GM21390 (cell line): ENCODE results near the gene TPST1.
"Not testable (repeated sequence)": the region's sequence is repeated elsewhere in the genome, so short reads cannot be mapped to it uniquely, and the experiment has no call there.

Experiments used
- ATAC-seq: cut with Tn5 transposase; IDR thresholded peaks from one replicate; pipeline ENCODE4 v1.9.1; 2021; ENCODE audit not compliant: unreplicated experiment

Gene TPST1

DNA sequence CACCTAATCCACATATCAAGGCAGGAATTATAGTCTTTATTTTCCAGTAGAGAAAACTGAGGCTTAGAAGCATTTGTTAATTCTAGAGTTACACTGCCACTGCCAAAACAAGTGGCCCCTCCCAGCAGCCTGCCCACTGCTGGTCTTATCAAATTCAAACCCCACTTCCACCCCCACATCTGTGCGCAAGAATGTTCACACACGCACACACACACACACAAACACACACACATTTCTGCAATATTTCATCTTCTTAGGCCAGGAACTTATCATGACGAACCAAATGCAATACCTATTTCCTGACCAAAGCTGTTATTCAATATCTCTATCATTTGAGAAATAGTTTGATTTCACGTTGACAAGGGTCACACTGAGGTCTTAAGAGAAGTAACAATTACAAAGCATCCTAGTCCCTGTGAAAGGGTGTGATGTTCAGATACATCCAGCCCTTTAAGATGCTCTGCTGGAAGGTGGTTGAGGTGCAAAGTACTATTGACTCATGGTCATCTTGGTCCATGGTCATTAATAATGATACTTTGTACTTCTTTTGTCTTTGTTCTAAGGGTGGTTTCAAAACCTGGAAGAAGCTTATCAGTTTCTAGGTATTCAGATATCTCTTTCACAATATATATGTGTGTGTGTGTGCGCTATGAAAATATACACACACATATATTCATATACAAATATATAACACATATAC, 169.2 kb downstream of the TPST1 start:
- not testable (repeated sequence) for ATAC-seq

DNA sequence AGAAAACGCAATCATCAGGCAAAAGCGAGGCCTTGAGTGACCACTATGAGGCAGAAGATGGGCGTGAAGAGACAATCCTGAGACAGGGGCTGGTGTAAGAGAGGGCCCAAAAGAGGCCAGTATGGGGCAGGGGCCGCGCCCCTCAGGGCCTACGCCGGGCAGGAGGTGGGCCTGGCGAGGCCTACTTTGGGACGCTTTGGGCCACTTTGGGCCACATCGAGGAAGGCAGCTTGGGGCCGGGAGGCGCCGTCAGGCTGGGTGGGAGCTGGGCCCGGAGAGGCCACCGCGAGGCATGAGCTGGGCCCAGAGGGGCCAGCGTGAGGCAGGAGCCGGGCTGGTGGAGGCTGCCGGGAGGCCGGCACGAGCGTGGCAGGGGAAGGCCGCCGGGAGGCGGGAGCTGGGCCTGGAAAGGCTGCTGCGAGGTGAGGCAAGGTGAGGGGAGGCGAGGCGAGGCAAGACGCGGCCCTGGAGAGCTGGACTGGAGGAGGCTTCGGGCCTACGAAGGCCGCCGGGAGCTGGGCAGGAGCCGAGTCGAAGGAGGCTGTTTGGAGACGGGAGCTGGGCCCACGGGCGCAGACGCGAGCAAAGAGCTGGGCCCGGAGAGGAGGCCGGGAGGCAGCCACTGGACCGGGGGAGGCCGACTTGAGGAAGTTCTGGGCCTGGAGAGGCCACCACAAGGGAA, 171.3 kb downstream of the TPST1 start:
- no peak for ATAC-seq

DNA sequence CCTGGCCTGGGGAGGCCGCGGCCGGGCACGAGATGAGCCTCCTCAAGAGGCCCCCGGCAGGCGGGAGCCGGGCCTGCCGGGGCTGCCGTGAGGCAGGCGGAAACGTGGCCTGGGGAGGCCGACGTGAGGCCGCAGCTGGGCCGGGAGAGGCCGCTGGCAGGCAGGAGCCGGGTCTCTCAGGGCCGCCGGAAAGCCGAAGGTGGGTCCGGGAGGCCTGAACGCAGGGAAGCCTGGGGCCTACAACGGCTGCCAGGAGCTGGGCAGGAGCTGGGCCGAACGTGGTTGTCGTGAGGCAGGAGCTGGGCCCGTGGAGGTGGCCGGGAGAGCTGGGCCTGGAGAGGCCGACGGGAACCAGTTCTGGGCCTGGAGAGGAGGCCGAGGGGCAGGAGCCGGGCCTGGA, 171.9 kb downstream of the TPST1 start:
- no peak for ATAC-seq

DNA sequence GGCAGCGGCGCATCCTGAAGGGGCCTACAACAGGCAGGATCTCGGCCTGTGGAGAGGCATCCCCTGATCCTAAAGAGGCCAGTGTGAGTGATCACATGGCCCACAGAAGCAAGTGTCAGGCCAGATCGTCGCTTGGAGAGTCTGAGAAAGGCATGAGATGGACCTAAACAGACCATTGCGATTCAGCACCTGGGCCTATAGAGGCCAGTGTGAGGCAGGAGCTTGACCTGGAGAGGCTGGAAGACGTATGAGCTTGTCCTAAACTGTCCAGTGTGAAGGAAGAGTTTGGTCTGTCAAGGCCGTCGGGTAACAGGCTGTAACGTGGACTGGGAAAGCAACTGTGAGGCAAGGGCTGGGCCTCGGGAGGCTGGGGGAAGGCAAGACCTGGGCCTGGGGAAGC, 172.6 kb downstream of the TPST1 start:
- no peak for ATAC-seq

DNA sequence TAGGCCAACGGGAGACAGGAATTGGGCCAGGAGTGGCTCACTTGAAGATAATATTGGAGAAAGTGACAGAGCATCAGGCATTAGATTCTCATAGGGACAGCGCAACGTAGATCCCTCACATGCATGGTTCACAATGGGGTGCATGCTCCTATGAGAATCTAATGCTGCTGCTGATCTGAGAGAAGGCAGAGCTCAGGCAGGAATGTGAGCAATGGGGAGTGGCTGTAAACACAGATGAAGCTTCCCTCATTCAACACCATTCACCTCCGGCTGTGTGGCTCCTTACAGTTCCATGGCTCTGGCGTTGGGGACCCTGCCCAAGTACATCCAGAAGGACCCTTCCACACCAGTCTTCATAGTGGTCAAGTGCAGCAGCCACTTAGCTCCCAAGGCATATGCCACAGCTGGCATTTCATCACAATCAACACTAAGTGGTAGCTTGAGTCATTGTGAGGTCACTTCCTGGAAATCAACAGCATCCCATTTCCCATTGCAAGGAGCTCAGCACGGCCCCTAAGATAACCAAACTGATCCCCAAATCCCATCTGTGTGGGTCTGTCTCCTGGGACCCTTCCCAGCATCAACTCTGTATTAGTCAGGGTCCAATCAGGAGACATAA, 174.5 kb downstream of the TPST1 start:
- ATAC-seq, result no peak

DNA sequence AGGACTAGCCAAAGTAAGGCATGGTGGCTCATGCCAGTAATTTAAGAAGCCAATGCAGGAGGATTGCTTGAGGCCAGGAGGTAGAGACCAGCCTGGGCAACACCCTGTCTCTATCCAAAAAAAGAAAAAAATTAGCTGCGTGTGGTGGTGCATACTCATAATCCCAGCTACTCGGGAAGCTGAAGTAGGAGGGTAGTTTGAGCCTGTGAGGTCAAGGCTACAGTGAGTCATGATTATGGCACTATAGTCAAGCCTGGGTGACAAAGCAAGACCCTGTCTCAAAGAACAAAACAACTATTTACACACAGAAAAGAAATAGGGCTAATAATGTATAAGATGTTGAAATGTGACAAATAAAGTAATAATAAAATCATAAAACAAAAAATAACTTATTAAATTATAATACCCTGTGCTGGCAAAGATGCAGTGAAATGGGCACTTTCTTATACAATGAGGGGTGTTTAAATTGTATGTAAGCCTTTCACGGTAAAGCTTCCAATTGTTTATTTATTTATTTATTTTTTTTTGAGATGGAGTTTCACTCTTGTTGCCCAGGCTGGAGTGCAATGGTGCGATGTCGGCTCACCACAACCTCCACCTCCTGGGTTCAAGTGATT, 175.2 kb downstream of the TPST1 start:
- no peak for ATAC-seq

DNA sequence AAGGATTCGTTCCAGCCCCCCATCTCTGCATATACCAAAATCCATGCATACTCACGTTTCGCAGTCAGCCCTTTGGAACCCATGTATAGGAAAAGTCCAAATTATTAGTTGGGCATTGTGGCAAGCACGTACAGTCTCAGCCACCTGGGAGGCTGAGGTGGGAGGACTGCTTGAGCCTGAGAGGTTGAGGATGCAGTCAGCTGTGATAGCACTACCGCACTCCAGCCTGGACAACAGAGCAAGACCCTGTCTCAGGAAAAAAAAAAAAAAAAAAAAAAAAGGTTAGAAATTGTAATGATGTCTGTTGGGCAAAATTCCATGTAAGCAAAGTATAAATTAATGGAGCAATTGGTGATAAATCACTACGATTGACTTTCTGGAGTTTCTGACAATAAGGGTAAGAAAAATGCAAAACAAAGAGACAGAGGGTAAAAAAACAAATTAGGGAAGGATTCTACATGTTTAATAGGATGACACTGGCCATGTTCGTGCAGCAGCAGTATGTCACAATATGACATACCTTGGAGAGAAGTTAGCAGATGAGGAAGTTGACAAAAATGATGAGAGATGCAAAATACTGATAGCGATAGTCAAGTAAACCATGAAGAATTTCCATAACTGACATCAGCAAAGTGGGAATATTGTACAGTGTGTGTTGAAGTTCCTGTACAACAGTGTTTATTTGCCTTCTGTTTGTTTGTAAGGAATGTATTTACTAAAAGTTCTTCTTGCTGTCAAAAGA, 177.2 kb downstream of the TPST1 start:
- not testable (repeated sequence) for ATAC-seq

DNA sequence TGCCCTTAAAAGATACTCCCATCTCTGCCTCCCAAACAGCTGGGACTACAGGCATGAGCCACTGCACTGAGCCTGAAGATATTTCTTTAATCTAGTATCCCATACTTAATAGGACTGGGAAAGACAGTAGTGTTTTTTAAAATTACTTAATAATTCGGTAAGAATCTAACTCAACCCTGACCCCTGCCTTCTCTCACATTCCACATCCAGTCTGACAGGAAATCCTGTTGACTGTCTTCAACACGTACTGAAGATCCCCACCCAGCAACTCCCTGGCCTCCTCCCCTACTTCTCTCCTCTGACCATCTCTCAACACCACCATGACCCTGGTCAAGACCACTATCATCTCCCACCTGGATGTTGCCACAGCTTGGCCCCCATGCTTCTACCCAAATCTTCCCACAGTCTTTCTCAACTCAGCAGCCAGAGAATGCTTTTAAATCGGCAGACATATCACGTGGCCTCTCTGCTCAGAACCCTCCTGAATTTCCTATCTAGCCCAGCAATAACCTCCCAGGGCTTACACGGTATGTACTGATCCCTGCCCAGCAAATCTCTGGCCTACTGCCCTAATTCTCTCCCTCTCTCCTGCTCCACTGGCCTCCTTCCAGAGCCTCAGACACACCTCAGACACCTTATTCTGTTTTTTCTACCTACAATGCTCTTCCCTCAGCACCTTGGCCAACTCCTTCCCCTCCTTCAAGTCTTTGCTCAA, 180.2 kb downstream of the TPST1 start:
- not testable (repeated sequence) for ATAC-seq

DNA sequence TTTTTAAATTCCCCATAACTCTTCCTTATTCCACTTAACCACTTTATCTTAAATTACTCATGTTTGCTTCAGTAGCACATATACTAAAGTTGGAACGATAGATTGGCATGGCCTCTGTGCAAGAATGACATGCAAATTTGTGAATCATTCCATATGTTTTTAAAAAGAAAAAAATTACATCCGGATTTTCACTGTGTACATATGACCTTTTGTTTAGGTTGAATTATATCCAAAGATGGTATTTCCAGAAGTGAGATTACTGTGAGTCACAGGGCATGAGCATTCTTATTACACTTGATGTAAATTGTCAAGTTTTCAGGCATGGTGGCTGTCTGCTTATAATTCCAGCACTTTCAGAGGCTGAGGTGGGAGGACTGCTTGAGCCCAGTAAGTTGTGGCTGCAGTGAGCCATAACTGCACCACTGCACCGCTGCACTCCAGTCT, 190.0 kb downstream of the TPST1 start:
- ATAC-seq, result not testable (repeated sequence)

DNA sequence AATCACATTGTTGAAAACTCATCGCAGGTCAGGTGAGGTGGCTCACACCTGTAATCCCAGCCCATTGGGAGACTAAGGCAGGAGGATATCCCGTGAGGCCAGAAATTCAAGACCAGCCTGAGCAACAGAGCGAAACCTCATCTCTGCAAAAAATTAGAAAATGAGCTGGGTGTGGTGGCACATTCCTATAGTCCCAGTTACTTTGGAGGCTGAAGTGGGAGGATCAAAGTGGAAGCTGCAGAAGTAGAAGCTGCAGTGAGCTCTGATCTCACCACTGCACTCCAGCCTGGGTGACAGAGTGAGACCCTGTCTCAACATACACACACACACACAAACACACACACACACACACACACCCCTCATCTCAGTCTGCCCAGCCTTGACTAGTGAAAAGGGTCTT, 190.9 kb downstream of the TPST1 start:
- not testable (repeated sequence) for ATAC-seq

DNA sequence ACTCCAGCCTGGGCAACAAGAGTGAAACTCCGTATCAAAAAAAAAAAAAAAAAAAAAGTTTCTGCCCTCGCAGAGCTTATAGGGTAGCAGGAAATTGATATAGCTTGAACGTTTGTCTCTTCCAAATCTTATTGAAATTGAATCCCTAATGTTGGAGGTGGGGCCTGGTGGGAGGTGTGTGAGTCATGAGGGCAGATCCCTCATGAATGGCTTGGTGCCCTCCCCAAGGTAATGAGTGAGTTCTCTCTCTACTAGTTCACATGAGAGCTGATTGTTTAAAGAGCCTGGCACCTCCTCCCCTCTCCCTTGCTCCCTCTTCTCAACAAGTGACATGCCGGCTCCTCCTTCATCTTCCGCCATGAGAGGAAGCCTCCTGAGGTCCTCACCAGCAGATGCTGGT, 193.7 kb downstream of the TPST1 start:
- not testable (repeated sequence) for ATAC-seq

DNA sequence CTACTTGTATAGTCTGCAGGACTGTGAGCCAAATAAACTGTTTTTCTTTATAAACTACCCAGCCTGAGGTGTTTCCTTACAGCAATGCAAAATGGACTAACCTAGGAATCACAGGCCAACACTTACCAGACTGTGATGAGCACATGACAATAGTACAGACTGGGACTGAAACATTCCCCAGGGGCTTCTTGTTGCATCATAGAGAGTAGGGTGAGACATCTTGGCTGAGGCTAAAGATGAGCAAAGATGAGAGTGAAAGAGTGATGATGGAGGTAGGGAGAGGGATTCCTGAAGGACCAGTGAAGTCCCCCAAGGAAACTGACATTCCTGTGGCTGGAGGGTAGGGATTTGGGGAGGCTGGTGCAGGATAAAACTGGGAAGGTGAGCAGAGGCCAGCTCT, 194.4 kb downstream of the TPST1 start:
- no peak for ATAC-seq

DNA sequence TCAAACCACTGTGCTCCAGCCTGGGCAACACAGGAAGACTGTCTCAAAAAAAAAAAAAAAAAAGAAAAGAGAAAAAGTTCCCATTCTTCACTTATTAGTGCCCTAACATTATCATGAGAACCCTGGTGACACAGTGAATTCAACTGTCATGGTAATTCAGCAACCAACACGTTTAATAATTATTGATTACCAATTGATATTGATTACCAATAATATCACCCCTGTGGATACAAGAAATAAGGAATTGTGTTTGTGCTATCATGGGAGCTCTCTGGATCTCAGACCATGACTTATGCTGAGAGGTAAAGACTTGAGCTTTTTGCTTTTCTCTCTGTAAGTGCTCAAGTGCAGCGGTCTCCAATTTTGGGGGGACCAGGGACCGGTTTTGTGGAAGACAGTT, 195.3 kb downstream of the TPST1 start:
- ATAC-seq, result no peak

DNA sequence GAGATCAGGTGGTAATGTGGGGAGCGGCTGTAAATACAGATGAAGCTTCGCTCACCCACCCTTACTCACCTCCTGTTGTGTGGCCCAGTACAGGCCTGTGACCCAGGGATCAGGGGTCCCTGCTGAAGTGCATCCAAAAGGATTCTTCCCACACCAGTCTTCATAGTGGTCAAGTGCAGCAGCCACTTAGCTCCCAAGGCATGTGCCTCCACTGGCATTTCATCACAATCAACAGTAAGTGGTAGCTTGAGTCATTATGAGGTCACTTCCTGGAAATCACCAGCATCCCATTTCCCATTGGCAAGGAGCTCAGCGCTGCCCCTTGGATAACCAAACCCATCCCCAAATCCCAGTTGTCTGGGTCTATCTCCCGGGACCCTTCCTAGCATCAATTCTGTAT, 196.0 kb downstream of the TPST1 start:
- ATAC-seq, result not testable (repeated sequence)

DNA sequence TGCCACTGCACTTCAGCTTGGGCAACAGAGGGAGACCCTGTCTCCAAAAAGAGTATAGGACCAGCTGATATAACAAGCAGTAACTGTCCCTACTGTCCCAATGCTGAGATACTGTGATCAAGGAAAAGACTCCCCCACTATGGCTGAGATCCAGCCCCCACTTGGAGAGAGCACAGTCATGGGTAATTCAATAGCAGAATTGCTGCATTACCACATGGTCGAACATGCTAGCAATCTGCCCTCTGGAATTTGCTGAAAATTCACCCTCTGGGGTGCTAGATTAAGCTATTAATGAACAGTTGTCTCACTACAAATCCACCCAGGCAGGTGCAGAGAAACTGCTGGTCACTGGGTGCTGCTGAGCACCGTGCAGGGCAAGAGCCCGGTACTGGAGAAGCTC, 196.8 kb downstream of the TPST1 start:
- ATAC-seq, result not testable (repeated sequence)

DNA sequence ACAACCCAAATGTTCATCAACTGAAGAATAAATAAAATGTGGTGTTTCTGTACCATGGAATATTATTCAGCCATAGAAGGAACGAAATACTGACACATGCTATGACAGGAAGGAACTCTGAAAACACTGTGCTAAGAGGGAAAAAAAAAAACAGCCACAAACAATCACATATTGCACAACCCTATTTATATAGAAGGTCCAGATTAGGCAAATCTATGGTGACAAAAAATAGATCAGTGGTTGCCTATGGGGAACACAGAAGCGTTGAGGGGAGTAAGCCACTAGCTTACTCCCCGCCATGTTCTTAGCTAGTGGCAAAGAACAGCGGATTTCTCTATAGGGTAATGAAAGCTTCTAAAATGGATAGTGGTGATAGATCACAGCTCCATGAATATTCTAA, 198.4 kb downstream of the TPST1 start:
- no peak for ATAC-seq

DNA sequence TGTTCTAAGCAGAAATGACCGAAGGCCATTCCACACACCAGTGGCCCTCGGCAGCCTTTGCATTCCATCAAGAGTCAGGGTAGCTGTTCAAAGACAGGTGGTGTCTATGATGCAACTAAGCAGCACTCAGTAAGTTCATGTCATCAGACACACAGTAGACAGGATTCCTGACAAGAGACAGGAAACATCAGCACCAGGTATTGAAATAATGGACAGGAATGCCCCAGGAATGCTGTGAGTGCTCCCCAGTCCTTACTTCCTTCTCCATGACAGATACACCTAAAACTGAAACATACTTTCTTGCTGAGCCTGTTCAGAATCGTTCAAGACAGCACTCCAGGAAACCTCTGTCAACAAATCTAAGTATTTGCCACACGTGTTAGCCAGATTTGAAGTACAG, 204.4 kb downstream of the TPST1 start:
- no peak for ATAC-seq
